Common myeloid progenitor, CD34-positive (primary cell): ENCODE data around the gene IL1R2.

Source experiments
- CTCF ChIA-PET: fragments of 350-600 bp; sonication (Branson Sonifier 250); formaldehyde crosslinking; loops from one replicate; lab custom pipeline; 2021; ENCODE audit warnings: antibody characterized with exemption; lab: Charles Lee
- POLR2A ChIA-PET: fragments of 350-600 bp; sonication (Branson Sonifier 250); formaldehyde crosslinking; loops from one replicate; lab custom pipeline; 2021; ENCODE audit warnings: antibody characterized with exemption; lab: Charles Lee
- DNase-seq, 3 donors: peaks; one replicate each; pipeline versions ENCODE4 v3.0.0 to v3.0.0-alpha.2; 2013
- H3K27ac ChIP-seq, 2 experiments: 1 replicate in 1 of 2; 2 replicates in 1 of 2; pipeline ENCODE4 v1.7.0; 2013; ENCODE audit warnings: inconsistent platforms in 2 of 2, low read length in 2 of 2, mild to moderate bottlenecking in 2 of 2, low read depth in 1 of 2, moderate library complexity in 1 of 2; ENCODE audit not compliant: severe bottlenecking in 2 of 2, insufficient read depth in 1 of 2, poor library complexity in 1 of 2
- H3K27me3 ChIP-seq, 5 experiments: replicated peaks in 2 of 5; 1 replicate in 3 of 5; 2 replicates in 2 of 5; pipeline versions ENCODE4 v1.6.1 to v1.7.0; 2013; ENCODE audit warnings: low read length in 4 of 5, mild to moderate bottlenecking in 2 of 5, moderate library complexity in 2 of 5, inconsistent platforms in 1 of 5; ENCODE audit not compliant: insufficient read depth in 5 of 5, control insufficient read depth in 4 of 5
- H3K36me3 ChIP-seq, 4 experiments: 1 replicate in 2 of 4; 2 replicates in 2 of 4; pipeline versions ENCODE4 v1.6.1 to v1.7.0; 2013; ENCODE audit warnings: low read length in 3 of 4, control low read depth in 1 of 4, mild to moderate bottlenecking in 1 of 4; ENCODE audit not compliant: control insufficient read depth in 4 of 4, insufficient read depth in 4 of 4
- H3K4me1 ChIP-seq, 4 experiments: 1 replicate in 3 of 4; 2 replicates in 1 of 4; pipeline versions ENCODE4 v1.6.1 to v1.7.1; 2013; ENCODE audit warnings: low read length in 3 of 4, mild to moderate bottlenecking in 3 of 4, control low read depth in 1 of 4, inconsistent platforms in 1 of 4, moderate library complexity in 1 of 4; ENCODE audit not compliant: control insufficient read depth in 4 of 4, insufficient read depth in 4 of 4; ENCODE audit errors: control extremely low read depth in 1 of 4
- H3K4me3 ChIP-seq, 7 experiments: 1 replicate in 4 of 7; 2 replicates in 3 of 7; pipeline versions ENCODE4 v1.5.1 to v1.7.0; 2013; ENCODE audit warnings: mild to moderate bottlenecking in 7 of 7, low read length in 6 of 7, moderate library complexity in 6 of 7, inconsistent platforms in 2 of 7, low read depth in 2 of 7, control low read depth in 1 of 7; ENCODE audit not compliant: insufficient read depth in 4 of 7, control insufficient read depth in 1 of 7; ENCODE audit errors: extremely low read depth in 1 of 7
- H3K9me3 ChIP-seq, 5 experiments: 1 replicate in 4 of 5; 2 replicates in 1 of 5; pipeline versions ENCODE4 v1.6.1 to v1.7.1; 2013; ENCODE audit warnings: low read length in 4 of 5, mild to moderate bottlenecking in 2 of 5, inconsistent platforms in 1 of 5, low read depth in 1 of 5, moderate library complexity in 1 of 5; ENCODE audit not compliant: control insufficient read depth in 4 of 5, insufficient read depth in 2 of 5; ENCODE audit errors: control extremely low read depth in 1 of 5
- WGBS: methylation state at CpG from one replicate; pipeline ENCODE4 v1.1.5; 2013; ENCODE audit not compliant: insufficient coverage; 5-methylcytosine and 5-hydroxymethylcytosine counted together

IL1R2 gene

GRCh38 chr2:101983486-101983885 lies 8.3 kb upstream of the IL1R2 start:
- WGBS, result 87% methylated on average over 6 of the region's 8 CpGs
- Histone ChIP-seq H3K4me3 (no peak overlapping the region), H3K9me3 (no peaks in the 10 kb centered on the region), H3K4me1 (peaks cover 0 to 2% (median 0%) of the 10 kb centered on the region in 4 experiments), H3K27me3 (no peaks in the 10 kb centered on the region), H3K27ac (no peak overlapping the region), H3K36me3 (no peaks in the 10 kb centered on the region)
- DNase-seq, result no peak
- POLR2A ChIA-PET, result no interaction called here
- CTCF ChIA-PET, result interaction anchor here (1.0 to 1.5 kb wide), 2 partner anchors 17 to 99 kb away, joined by 3 to 5 read pairs; no protein-coding TSS in a partner anchor

GRCh38 chr2:101983928-101984327 lies 7.8 kb upstream of the IL1R2 start:
- Histone ChIP-seq H3K27me3 (no peaks in the 10 kb centered on the region), H3K4me1 (peaks cover 0 to 2% (median 0%) of the 10 kb centered on the region in 4 experiments), H3K36me3 (no peaks in the 10 kb centered on the region), H3K27ac (no peak overlapping the region), H3K9me3 (no peaks in the 10 kb centered on the region), H3K4me3 (no peak overlapping the region)
- ChIA-PET CTCF (interaction anchor here (1.5 kb wide), 1 partner anchor 100 kb away, joined by 4 read pairs; no protein-coding TSS in a partner anchor), POLR2A (no interaction called here)
- WGBS, result 95% methylated on average over 2 of the region's 2 CpGs
- DNase-seq, result no peak

GRCh38 chr2:101984656-101985055 lies 7.1 kb upstream of the IL1R2 start:
- H3K9me3 ChIP-seq, result no peaks in the 10 kb centered on the region
- CTCF ChIA-PET, result interaction anchor here (1.5 kb wide), 1 partner anchor 101 kb away, joined by 4 read pairs; no protein-coding TSS in a partner anchor

GRCh38 chr2:101985101-101985792 lies 6.5 kb upstream of the IL1R2 start:
- no peak overlapping the region for H3K27ac ChIP-seq
- peaks cover 0 to 4% (median 0%) of the 10 kb centered on the region in 5 experiments for H3K27me3 ChIP-seq
- 100% methylated on average over 6 of the region's 7 CpGs for WGBS
- H3K4me1 ChIP-seq, result peaks cover 0 to 4% (median under 1%) of the 10 kb centered on the region in 4 experiments
- no peak for DNase-seq
- H3K4me3 ChIP-seq, result no peak overlapping the region
- POLR2A ChIA-PET, result no interaction called here
- CTCF ChIA-PET, result interaction anchor here (1.5 kb wide), 1 partner anchor 101 kb away, joined by 4 read pairs; no protein-coding TSS in a partner anchor
- H3K9me3 ChIP-seq, result no peaks in the 10 kb centered on the region
- no peaks in the 10 kb centered on the region for H3K36me3 ChIP-seq

More at GRCh38 chr2:101984656-101985055, 7.1 kb upstream of the IL1R2 start:
- Histone ChIP-seq H3K36me3 (no peaks in the 10 kb centered on the region), H3K4me3 (no peak overlapping the region), H3K27me3 (peaks cover 0 to 2% (median 0%) of the 10 kb centered on the region in 5 experiments), H3K4me1 (peaks cover 0 to 2% (median under 1%) of the 10 kb centered on the region in 4 experiments), H3K27ac (no peak overlapping the region)
- WGBS, result 91% methylated on average over 9 of the region's 9 CpGs
- no peak for DNase-seq
- POLR2A ChIA-PET, result no interaction called here

- no peak for DNase-seq
- Histone ChIP-seq H3K27ac (no peak overlapping the region), H3K9me3 (no peaks in the 10 kb centered on the region), H3K36me3 (no peaks in the 10 kb centered on the region), H3K4me3 (no peak overlapping the region), H3K27me3 (peaks cover 0 to 6% (median 0%) of the 10 kb centered on the region in 5 experiments), H3K4me1 (peaks cover 0 to 4% (median under 1%) of the 10 kb centered on the region in 4 experiments)
- CTCF ChIA-PET, result no interaction called here
- WGBS, result 96% methylated on average over 5 of the region's 7 CpGs
- POLR2A ChIA-PET, result no interaction called here
Observed at GRCh38 chr2:101985793-101986164, 6.0 kb upstream of the IL1R2 start.

GRCh38 chr2:101986376-101986775 lies 5.4 kb upstream of the IL1R2 start:
- no peak overlapping the region for H3K27ac ChIP-seq
- H3K27me3 ChIP-seq, result peaks cover 0 to 7% (median 0%) of the 10 kb centered on the region in 5 experiments
- no peaks in the 10 kb centered on the region for H3K36me3 ChIP-seq
- DNase-seq, result no peak
- WGBS, result 96% methylated on average over 4 of the region's 4 CpGs
- no peaks in the 10 kb centered on the region for H3K9me3 ChIP-seq
- peaks cover 0 to 4% (median 1%) of the 10 kb centered on the region in 4 experiments for H3K4me1 ChIP-seq
- ChIA-PET CTCF (no interaction called here), POLR2A (no interaction called here)
- H3K4me3 ChIP-seq, result no peak overlapping the region
